Measurements from ENCODE around the gene SFXN5.

SFXN5 gene

DNA sequence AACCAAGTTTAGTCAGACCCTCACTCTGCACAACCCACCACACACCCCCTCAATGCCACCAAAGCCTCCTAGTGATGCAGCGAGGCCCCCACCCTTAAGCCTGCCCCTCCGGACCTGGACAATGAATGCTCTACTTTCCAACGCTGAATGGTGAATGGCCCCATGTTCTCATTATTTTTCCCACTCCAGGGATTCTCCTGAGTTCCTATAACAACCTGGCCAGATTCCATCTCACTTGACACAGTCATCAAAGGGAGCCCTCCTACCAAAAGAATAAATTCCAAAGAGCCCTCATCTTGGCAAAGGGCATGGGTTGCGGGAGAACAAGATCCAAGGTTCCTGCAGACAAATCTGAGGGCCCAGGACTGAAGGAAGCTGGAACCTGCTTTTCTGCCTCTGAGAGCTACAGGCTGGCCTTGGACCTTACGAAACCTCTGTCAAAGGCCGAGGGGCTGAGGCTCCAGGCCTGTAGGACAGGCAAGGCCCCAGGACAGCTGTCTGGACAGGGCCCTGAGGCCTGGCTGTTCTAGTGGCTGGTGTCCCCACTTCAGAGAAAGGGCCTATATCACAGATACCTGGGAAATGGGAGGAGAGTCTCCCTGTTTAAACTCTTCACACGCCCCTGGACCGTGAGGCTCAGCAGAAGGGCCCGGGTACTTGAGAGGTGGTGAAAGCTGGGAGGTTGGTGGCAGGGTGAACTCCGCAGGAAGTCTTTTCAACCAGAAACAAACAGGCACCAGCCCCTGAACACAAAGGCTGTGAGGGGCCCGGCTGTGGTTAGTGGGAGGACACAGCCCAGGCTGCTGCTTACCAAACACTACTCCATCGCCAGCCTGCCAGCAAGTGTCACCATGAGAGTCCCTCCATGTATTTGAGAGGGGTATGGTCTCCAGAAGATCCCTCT, 27.3 kb downstream of the SFXN5 start:
- DNase-seq (ENCODE audit: low spot score): no peak

GRCh38 chr2:73043276-73043675, 28.2 kb downstream of the SFXN5 start:
- DNase-seq (ENCODE audit: low spot score): no peak

GRCh38 chr2:73037947-73038585, 33.4 kb downstream of the SFXN5 start:
- no peak for DNase-seq (ENCODE audit: low spot score)

GRCh38 chr2:73036766-73037165, 34.7 kb downstream of the SFXN5 start:
- no peak for DNase-seq (ENCODE audit: low spot score)

- no peak for DNase-seq (ENCODE audit: low spot score)
Measured at GRCh38 chr2:73035899-73036711, 35.4 kb downstream of the SFXN5 start.

DNA sequence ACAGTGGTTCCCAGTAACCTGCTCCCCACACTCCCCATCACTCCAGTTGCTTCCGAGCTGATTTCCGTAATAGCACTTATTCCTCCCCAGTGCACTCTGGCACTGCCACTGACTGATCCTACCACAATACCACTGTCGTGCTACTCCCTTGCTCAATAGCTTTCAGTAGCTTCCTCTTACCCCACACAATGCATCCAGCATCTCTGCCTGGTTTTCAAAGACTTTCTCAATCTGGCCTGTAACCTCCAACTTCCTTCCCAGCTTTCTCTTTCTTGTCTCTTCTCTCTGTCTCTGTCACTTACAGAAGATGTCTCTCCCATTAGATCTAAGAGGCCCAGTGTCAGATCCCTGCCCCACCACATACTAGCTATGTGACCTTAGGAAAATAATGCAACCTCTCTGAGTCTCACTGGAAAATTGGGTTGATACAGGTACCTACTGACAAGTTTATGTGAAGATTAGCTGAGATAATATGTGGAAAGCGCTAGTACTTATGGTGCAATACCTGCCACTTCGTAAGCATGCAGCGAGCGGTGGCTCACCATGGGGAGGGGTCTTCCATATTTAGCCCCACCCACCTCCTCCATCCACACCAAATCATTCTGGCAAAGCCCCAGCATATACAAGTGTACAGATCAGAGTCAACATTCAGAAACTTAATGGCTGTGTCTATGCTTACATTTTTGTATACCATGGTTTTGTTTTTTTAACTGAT, 36.7 kb downstream of the SFXN5 start:
- DNase-seq (ENCODE audit: low spot score): no peak

GRCh38 chr2:73033766-73034381, 37.6 kb downstream of the SFXN5 start:
- DNase-seq (ENCODE audit: low spot score): no peak

GRCh38 chr2:73033142-73033765, 38.3 kb downstream of the SFXN5 start:
- DNase-seq (ENCODE audit: low spot score): no peak

- no peak for DNase-seq (ENCODE audit: low spot score)
Measured at GRCh38 chr2:73032702-73033097, 38.8 kb downstream of the SFXN5 start.

GRCh38 chr2:73031725-73032701, 39.5 kb downstream of the SFXN5 start:
- no peak for DNase-seq (ENCODE audit: low spot score)

GRCh38 chr2:73031095-73031678, 40.3 kb downstream of the SFXN5 start:
- no peak for DNase-seq (ENCODE audit: low spot score)

DNA sequence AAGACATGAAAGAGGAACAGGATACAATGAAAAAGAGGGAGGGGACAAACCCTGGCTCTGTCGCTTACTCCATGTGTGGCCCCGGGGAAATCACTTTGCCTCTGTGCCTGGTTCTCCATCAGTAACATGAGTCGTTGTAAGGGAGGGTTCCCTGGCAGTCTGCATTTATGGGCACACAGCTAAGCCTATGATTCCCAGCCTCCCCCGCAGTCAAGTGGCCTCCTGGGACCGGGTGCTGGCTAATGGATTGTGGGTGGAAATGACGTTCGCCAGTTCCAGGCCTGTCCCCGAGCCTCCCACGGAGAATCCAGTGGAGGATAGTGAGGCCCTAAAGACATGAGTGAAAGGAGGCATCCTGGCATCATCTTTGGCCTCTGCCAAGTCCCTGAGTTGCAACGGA, 42.7 kb downstream of the SFXN5 start:
- DNase-seq (ENCODE audit: low spot score): no peak

- DNase-seq (ENCODE audit: low spot score): no peak
Measured at GRCh38 chr2:73027340-73027739, 44.2 kb downstream of the SFXN5 start.

- DNase-seq (ENCODE audit: low spot score): no peak
Measured at GRCh38 chr2:73023497-73023896, 48.0 kb downstream of the SFXN5 start.

DNA sequence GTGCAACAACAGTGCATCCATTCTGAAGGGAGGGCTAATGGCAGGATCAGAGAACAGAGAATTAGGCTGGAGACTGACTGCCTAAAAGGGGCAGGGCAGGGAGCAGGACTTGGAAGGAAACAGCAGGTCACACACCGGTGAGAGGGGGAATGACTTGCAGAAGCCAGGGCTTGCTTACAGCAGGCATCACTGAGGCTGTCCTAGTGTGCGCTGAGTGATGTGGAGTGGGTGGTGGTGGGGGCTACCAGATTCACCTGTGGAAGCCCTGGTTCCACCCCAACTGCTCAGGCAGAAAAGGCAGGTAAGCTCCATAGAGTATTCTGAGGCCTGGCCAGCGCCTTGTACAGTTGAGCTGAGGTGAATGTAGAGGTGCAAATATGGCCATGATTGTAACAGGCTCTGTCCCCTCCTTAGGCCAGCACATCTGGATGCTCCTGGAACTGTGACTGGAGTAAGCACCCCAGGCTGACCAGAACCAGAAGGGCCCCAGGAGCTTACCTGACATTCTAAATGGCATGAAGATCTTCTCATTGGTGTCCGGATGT, 49.4 kb downstream of the SFXN5 start:
- DNase-seq (ENCODE audit: low spot score): no peak

GRCh38 chr2:73021371-73022010, 50.0 kb downstream of the SFXN5 start:
- no peak for DNase-seq (ENCODE audit: low spot score)

DNA sequence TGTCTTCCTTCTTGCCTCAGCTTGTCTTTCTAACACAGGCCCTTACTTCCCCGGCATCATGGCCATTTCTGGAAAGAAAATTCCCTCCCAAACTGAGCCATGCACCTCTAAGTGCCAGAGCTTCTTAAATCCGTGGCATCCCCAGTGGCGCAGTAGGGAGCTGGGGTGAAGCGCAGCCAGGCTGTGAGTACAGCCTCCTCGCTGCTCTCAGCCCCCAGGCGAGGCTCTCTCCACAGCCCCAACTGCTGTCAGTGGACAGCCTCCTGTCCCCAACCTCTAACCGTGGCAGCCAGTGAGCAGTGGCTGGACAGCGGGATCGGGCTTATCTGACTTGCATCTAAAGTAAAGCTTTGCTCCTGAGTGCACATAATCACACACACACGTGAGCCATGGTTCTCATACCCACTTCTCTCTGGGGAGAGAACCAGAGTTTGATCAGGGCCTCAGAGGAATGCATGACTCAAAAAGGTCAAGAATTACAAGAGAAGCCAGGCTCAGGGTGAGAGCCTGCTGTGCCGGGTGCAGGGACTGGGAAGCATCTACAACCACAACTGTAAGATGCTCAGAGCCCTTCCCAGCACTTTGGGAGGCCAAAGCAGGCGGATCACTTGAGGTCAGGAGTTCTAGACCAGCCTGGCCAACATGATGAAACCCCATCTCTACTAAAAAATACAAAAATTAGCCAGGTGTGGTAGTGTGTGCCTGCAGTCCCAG, 50.7 kb downstream of the SFXN5 start:
- no peak for DNase-seq (ENCODE audit: low spot score)

DNA sequence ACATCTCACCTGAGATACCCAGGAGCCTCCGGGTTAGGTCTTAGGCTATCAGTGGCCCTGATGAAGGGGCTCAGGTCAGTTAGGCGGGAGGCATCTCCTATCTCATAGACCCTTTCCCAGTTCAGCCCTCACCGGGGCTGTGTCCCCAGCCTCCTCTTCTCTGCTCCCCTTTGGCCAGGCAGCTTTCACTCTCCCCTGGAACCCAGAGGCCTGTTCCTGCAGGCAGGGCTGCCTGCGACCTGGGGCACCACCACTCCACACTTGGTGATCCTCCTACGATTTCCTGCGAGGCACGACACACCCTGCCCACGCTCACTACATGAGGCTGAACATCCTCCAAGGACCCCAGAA, 51.2 kb downstream of the SFXN5 start:
- no peak for DNase-seq (ENCODE audit: low spot score)

Data from ecto neural progenitor cell (in vitro differentiated cells).